Stimulated activated CD4-positive, alpha-beta T cell treated with anti-CD3 and anti-CD28 coated beads, Interleukin-1b, Interleukin-23, amount 100 ng/mL, for 4 hours (primary cell): ENCODE results near the gene FAM124B.
"Not testable (repeated sequence)": the region's sequence is repeated elsewhere in the genome, so short reads cannot be mapped to it uniquely, and the experiment has no call there.

ENCODE experiments used
- DNase-seq, 2 donors: peaks; one replicate each; pipeline ENCODE4 v3.0.0-alpha.2; 2020; ENCODE audit warnings: low read depth in 2 of 2

The FAM124B gene

DNA sequence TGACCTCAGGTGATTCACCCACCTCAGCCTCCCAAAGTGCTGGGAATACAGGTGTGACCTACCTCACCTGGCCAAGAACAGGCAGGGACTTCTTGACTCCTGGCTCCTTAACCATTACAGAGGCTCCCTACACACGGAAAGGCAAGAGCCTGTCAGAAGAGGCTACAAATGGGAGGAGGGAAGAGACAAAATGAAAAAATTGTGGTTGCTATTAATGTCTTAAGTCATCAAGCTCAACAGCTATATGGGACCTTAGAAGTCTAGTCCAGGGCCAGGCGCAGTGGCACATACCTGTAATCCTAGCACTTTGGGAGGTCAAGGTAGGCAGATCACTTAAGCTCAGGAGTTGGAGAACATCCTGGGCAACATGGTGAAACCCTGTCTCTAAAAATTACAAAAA, 11.5 kb upstream of the FAM124B start:
- DNase-seq, result no peak

DNA sequence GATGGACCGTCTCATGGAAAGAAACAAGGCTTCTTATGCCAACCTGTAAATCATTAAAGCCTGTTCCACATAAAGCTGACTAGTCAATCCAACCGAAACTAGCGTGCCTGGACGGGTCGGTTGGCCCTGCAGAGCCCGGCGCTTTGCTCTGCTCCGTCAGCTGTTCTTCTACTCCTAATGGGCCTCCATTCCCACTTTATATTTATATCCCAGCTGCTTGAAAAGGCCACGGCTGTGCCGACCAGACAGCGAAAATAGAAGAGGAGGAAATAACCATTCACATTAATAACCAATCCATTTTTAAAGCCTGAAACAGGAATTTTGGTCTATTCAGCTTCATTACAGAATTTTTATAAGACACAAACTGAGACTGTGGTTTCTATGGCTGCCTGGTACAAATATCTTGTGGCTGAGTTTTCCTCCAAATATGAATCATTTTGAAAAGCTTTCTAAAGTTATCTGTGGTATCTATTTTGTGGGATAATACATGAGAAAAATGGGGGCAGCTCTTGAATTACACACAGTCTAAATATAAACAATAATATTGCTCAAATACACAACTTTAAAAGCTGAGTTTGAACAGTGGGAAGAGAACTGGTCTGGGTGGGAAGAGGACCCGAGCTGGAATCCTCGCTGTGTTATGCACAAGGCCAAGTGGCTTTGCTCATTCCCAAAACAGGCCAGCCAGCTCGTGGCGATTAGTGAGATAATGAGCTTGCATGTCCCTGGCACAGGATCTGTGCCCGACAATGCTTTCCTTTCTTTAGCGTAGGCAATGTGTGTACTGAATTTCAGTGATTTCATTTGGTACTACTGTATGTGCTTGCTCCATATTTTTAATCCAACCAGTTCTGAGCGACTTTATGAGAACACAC, 10.5 kb upstream of the FAM124B start:
- DNase-seq, result no peak

DNA sequence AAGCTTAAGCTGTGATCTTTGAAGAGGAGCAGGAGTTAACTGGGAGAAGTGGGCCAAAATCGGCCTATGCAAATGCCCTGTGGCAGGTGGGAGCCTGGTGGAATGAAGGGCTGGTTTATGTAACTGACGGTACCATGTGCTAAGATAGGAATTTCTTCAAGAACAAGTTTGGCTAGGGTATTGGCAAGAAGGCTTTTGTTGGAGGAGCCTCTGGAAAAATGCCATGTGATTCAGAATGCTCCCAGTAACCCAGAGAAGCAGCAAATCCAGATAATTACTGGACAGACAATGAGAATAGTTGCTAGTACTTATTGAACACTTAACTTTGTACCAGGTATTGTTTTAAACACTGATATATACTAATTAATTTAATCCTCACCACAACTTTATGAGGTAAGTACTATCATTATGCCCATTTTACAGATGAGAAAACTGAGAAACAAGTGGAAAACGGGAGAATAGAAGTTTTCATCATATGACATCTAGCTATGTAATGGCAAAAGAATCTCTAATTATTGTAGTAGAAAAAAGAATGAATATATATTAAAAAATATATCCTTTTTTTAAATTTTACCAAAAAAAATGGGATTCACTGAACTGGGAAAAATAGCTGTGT, 9.1 kb upstream of the FAM124B start:
- DNase-seq, result no peak

DNA sequence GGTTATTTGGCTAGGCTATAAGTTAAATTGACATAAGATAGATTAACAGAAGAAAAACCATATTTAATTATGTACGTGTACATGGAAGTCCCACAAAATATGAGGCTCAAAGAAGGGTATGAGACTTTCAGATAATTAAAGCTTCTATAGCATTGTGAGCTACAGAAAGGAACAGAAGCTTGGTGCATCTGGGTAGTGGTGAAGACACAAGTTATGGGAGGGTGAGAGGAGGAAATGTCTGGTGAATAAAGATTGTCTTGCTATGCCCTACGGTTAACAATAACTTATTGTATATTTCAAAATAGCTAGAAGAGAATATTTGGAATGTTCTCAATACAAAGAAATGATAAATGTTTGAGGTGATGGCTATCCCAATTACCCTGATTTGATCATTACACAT, 6.8 kb upstream of the FAM124B start:
- DNase-seq, result no peak

DNA sequence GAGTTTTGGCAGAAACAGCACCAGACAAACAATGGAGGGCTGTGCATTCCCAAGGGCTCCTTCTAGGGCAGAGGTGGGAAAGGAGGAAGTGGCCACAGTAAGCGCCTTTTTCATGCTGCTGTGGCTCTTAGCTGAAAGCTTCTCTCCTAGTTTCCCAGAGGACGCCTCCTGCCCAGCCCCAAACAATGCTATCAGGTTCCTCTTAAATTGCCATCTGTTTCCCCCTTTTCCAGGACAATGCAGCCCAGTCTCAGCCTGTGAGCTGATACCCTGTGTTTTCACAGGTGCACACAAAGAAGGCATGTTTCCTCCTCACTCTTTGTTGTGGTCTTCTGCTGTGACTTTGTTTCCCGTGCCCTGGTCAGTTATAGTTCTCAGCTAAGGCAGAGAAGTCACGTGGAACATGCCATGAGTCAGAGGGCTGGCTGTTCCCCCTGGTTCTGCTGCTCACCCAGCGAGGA, 5.4 kb upstream of the FAM124B start:
- no peak for DNase-seq

DNA sequence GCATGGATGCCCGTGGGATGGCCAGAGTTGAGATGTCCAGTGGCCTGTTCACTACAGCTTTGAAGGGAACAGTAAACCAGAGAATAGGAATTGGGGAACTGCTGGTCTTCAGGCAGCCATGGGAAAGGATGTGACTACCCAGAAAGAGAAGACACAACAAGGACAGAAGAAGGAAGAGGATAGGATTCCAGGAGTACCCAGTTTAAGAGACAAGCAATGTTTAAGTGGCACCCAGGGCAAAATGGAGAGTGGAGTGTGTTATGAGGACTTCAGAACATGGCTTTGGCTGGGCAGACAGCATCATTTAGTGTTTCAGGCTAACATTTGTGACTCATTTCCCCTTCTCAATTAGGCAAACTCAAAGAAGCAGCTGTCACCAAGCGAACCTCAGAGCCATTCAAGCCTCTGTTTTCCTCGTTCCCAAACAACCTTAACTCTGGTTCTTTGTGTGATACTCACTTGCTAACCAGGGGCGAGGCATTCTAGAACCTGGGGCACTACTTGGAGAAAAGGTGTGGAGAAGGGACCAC, 4.0 kb upstream of the FAM124B start:
- DNase-seq, result no peak

DNA sequence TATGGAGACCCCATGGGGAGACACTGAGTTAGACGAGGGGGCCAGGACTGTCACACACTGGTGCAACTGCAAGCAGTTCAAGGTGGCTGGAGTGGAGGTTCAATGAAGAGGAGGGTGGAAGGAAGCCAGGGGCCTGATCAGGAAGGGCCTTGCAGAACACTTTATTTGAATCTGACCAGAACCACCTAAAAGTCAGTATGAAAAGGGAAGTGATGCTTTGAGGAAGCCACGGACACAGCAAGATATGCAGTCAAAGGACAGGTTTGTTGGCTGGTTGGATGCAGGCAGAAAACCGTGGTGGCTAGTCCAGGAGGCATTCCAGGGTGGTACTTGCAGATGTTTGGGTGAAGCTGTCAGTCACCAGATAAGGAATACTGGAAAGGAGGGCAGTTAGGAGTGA, 3.5 kb upstream of the FAM124B start:
- no peak for DNase-seq

DNA sequence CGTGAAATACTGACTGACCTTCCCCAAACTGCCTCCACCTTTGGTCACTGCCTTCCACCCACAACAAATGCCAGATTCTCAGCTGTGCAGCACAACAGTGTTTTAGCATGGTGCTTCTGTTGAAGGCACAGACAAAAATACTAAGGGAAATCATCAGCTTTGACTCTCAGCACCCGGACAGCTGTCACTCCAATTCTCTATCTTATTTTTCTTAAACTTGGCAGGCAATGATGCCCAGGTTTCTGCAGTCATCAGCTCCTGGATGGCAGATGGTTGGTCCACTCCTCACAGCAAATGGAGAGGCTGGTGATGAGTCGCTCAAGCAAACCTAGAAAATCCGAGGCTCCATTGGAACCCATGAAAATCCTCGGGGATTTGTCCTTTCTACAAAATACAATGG, 2.9 kb upstream of the FAM124B start:
- no peak for DNase-seq

DNA sequence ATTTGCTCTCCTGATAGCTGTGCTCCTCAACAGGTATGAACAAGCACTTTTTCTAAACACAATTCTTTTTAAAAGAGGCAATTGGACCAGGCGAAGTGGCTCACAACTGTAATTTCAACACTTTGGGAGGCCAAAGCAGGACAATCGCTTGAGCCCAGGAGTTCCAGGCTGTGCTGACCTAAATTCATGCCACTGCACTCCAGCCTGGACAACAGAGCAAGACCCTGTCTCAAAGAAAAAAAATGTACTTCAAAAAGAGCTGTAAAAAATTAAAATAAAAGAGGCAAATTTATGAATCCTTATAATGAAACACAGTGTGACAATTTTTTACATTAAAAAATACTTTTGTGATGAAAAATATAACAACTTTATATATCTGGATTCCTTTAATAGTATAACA, 1.8 kb upstream of the FAM124B start:
- DNase-seq, result no peak

DNA sequence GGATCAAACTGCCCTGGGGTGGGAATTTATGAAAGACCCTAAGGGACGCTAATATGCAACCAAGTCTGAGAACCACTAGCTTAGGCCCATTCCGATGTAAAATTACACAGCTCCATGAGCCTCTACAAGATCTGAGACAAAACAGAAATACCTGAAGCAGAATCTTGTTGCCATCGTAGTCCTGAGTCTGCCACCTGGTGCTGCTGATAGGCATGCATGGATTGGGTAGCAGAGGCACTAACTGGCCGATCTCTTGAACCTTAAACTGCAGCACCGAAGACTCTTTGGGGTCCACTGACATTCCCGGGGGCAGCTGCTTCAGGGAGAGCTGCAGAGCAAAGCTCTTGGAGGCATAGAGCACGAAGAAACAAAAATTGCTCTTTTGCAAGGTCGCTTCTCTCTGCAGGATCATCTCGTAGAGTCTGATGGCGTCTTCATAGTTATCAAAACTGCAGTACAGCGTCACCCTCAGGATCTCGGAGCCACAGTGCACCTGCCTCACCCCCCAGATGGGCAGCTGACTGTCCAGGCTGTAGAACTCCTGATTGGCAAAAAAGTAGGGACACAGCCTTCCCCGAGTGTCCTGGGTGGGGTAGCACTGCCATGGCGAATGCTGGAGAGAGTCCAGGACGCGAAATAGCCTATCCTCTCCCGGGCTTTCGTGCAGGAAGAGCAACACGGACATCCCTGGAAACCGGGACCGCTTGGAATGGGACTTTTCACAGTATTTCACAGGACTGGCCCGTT, 848 bp downstream of the FAM124B start:
- no peak for DNase-seq

DNA sequence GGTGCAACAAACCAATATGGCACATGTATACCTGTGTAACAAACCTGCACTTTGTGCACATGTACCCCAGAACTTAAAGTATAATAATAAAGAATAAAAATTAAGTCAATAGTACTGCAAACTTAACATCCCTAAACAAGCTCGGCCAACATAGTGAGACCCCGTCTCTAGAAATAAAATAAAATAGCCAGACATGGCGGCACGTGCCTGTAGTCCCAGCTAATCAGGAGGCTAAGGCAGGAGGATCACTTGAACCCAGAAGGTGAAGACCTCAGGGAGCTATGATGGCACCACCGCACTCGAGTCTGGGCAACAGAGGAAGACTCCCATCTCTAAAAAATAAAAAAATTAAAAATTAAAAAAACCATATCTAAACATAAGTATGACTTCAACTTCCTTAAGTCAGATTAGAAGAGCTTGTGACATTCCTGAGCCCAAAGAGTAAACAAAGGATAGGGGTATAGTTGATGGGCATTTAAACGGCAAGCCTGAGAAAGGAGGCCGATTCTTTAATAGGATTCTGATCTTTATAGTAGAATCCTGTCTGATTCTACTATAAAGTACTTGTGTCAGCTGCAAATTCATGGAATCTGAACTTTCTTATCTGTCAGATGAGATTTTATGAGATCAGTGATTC, 1.6 kb downstream of the FAM124B start:
- no peak for DNase-seq

DNA sequence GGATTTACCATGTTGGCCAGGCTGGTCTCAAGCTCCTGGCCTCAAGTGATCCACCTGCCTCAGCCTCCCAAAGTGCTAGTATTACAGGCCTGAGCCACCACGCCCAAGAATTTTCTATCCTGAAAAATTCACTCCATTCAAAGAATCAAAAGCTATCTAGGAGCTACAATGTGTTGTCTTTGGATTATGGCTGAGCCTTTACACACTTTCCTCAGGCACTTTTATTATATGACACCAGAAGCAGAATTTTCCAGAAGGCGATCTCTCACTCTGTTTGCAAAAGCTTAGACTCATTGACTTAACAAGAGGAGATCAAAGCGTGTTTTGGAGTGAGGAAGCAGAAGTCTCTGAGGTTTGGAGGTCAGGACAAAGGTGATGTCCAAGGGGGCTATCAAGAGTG, 3.6 kb downstream of the FAM124B start:
- DNase-seq, result no peak

DNA sequence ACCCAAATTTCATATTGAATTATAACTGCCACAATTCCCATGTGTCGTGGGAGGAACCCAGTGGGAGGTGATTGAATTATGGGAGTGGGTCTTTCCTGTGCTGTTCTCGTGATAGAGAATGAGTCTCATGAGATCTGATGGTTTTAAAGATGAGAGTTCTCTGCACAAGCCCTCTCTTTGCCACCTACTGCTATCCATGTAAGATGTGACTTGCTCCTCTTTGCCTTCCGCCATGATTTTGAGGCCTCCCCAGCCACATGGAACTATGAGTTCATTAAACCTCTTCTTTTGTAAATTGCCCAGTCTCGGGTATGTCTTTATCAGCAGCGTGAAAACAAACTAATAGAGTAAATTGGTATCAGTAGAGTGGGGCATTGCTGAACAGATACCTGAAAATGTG, 4.8 kb downstream of the FAM124B start:
- not testable (repeated sequence) for DNase-seq

DNA sequence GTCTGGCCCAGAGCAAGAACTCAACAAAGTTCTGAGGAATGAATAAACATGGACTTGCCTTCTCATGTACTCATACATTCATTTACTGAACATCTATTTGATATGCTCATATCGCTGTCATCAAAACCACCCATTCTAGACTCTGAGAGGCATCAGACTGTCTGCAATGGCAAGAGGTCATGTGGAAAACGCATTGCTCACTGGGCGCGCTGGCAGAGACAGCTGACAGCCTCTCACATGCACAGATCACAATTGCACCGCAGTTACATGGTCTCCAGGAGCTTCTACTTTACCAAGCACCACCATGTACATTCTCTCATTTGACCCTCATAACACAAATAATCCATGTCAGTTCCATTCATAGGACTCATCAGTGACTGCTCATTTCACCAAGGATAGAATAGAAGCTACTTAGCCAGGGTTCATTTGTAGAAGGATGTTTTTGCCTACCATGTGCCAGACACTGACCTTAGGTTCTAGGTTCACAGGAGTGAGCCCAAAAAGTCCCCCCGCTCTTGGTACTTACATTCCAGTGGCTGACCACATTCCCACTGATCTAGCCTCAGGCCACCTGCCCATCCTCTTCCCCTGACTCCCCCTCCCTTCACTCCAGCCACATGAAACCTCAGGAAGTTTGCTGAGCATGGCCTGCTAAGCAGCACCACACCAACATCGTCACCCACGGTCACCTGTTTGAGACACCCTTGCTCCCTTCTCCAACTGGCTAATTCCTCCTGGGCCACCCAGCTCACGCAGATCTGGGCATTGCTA, 6.1 kb downstream of the FAM124B start:
- DNase-seq, result no peak

DNA sequence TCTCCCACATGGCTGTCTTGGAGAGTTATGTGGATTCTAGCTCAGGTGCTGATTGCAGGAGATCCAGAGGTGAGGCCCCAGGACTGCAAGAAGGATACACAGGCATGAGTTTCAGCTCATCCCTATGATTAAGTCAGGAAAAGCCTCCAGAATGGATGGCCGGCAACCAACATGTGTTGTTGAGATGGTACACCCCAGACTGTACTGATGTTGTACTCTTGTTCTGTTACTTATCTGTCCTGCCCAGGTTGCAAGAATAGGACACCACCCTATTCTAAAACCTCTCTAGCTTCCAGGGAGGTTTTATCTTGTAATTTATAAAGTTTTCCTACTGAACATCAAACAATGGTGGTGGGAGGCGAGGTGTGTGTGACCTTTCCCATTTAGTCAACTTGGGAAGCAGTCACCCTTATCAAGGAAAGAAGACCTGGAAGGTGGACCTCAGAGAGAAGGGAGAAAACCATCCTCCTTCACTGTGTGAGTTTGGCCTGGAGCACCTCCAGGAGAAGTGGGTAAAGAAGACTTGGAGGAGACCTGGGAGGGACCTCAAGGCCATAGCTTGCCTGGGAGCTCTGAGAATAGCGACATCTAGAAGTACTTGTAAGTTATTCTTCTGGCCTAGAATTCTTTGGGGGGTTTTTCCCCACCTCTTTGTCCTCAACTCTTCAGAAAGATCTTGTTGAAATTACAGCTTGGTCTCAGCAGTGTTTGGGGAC, 8.6 kb downstream of the FAM124B start:
- DNase-seq, result no peak

DNA sequence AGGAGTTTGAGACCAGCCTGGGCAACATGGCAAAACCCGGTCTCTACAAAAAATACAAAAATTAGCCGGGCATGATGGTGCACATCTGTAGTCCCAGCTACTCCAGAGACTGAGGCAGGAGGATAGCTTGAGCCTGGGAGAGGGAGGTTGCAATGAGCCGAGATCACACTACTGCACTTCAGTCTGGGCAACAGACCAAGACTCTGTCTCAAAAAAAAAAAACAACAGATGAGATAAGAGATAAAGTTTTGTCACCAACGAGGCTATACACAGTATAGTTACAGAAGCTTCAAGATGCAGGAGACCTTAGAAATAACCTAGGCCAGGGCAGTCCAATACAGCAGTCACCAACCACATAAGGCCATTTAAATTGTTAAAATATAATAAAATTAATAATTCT, 9.4 kb downstream of the FAM124B start:
- no peak for DNase-seq

DNA sequence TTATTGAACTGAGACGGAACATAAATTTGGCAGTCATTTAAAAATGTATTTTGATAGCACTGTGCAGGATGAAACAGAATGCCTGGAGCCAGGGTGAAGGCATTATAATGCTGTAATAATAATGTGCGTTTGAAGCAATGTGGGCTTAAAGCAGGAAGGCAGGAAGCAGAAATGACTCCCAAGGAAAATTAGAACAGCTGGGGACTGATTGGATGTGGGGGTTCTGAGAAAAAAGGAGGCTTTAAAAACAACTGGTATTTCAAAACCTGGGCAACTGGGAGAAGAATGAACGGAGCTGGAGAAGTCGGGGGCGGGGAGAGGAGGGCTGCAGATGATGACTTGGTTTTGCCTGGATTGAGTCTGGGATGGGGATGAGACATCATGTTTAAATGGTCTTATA, 12.6 kb downstream of the FAM124B start:
- no peak for DNase-seq

DNA sequence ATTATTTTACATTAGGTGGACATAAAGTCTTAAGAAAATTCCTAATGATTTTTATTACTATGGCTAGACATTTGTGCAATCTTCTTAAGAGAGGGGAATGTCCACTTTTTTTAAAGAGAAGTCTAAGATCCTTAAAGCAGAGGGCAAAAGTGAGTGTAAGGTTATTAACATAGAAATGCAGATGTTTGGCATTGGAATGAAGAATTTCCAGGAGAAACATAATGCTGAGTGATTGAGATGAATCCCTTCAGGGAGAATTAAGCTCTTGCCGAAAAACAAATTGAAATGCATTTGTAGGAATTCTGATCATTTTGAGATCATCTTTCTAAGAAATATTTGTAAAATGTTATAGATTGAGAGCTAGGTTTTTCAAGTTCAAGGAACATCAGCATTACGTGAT, 15.0 kb downstream of the FAM124B start:
- DNase-seq, result no peak

DNA sequence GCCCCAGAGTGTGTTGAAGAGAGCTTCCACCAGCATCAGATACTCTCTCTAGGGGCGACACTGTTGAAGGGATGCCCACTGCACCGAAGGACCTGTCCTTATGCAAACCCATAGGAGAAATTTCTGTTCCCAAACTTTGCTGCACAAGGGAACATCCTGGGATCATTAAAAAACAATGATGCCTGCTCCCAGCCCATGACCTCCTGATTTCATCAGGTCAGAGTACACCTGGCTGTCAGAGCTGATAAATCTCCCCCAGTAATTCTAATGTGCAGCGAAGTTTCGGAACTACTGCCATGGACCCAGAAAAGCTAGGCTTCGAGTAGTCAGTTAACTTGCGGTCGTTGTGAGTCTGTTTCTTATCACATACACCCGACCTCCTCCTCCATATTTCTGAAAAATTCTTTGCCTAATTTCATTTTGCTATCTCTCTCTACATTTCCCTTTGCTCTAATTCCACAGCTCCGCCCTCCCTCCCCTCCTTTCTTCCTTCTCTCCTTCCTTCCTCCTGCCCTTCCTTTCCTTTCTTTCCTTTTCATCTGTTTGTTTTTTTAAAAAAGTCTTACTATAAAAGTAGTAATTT, 18.8 kb downstream of the FAM124B start:
- no peak for DNase-seq

DNA sequence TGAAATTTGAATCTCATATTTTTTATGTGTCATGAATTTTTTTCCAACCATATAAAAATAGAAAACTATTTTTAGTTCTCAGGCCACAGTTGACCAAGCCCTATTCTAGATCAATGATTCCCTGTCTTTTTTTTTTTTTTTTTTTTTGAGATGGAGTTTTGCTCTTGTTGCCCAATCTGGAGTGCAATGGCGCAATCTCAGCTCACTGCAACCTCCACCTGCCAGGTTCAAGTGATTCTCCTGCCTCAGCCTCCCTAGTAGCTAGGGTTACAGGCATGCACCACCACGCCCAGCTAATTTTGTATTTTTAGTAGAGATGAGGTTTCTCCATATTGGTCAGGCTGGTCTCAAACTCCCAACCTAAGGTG, 19.6 kb downstream of the FAM124B start:
- DNase-seq, result not testable (repeated sequence)
